Keratinocyte (primary cell): ENCODE measurements around the gene CLDN9. TPM values are rescaled to one million over a fixed set of nuclear protein-coding genes. Genes with fewer than 3 reads are reported as not detected.

ENCODE experiments used
- DNase-seq: peaks from one replicate; pipeline ENCODE4 v3.0.0-alpha.2; 2011; ENCODE audit warnings: low read depth, missing footprints, low spot score
- FAIRE-seq: peaks from 2 replicates; lab custom pipeline; 2011; peaks lifted over from hg19 to GRCh38; lab: Jason Lieb, UNC
- H2AFZ ChIP-seq: 2 replicates; pipeline ENCODE4 v1.6.0; 2012; ENCODE audit warnings: low read length, control low read depth, inconsistent platforms; ENCODE audit not compliant: control insufficient read depth
- H3K27ac ChIP-seq: 2 replicates; pipeline ENCODE4 v1.5.1; 2011; ENCODE audit warnings: low read length; ENCODE audit not compliant: control insufficient read depth, insufficient read depth
- H3K27me3 ChIP-seq: 3 replicates; pipeline ENCODE4 v1.6.0; 2011; ENCODE audit warnings: low read length; ENCODE audit not compliant: control insufficient read depth, insufficient read depth; ENCODE audit errors: extremely low read depth
- H3K36me3 ChIP-seq, 2 experiments: 2 replicates in 1 of 2; 3 replicates in 1 of 2; pipeline ENCODE4 v1.5.1; 2011; ENCODE audit warnings: low read length in 2 of 2, mild to moderate bottlenecking in 1 of 2; ENCODE audit not compliant: control insufficient read depth in 2 of 2, insufficient read depth in 2 of 2; ENCODE audit errors: extremely low read depth in 1 of 2
- H3K4me1 ChIP-seq: 3 replicates; pipeline ENCODE4 v1.5.1; 2011; ENCODE audit warnings: low read length; ENCODE audit not compliant: control insufficient read depth, insufficient read depth; ENCODE audit errors: extremely low read depth
- H3K4me2 ChIP-seq: 3 replicates; pipeline ENCODE4 v1.6.0; 2011; ENCODE audit warnings: low read depth, low read length; ENCODE audit not compliant: control insufficient read depth, insufficient read depth; ENCODE audit errors: extremely low read depth
- H3K4me3 ChIP-seq, 3 experiments: fragments of 200-600 bp in 1 of 3; sonication (generic) in 1 of 3; 2 replicates in 2 of 3; 3 replicates in 1 of 3; pipeline ENCODE4 v1.5.1; 2011 to 2016; ENCODE audit warnings: low read length in 3 of 3, mild to moderate bottlenecking in 3 of 3, control low read depth in 2 of 3, inconsistent platforms in 1 of 3, low read depth in 1 of 3, mixed read lengths in 1 of 3, mixed run types in 1 of 3, moderate library complexity in 1 of 3; ENCODE audit not compliant: control insufficient read depth in 2 of 3, insufficient read depth in 2 of 3; ENCODE audit errors: extremely low read depth in 1 of 3
- H3K79me2 ChIP-seq: 2 replicates; pipeline ENCODE4 v1.6.0; 2012; ENCODE audit warnings: low read length; ENCODE audit not compliant: control insufficient read depth, insufficient read depth
- H3K9ac ChIP-seq: 3 replicates; pipeline ENCODE4 v1.6.0; 2011; ENCODE audit warnings: low read length; ENCODE audit not compliant: control insufficient read depth, insufficient read depth; ENCODE audit errors: extremely low read depth
- H3K9me1 ChIP-seq: 3 replicates; pipeline ENCODE4 v1.6.0; 2011; ENCODE audit warnings: low read length; ENCODE audit not compliant: control insufficient read depth, insufficient read depth; ENCODE audit errors: extremely low read depth
- H3K9me3 ChIP-seq: 2 replicates; pipeline ENCODE4 v1.5.1; 2012; ENCODE audit warnings: low read depth, low read length; ENCODE audit not compliant: control insufficient read depth
- H4K20me1 ChIP-seq: 3 replicates; pipeline ENCODE4 v1.6.0; 2011; ENCODE audit warnings: low read length; ENCODE audit not compliant: control insufficient read depth, insufficient read depth; ENCODE audit errors: extremely low read depth
- CTCF ChIP-seq, 3 experiments: IDR thresholded peaks in 1 of 3; conservative IDR thresholded peaks in 1 of 3; optimal IDR thresholded peaks in 1 of 3; 2 replicates in 2 of 3; 3 replicates in 1 of 3; pipeline versions ENCODE3 to v1.5.1; 2011; ENCODE audit warnings: low read length in 3 of 3, mild to moderate bottlenecking in 3 of 3, moderate library complexity in 2 of 3, control low read depth in 1 of 3, inconsistent platforms in 1 of 3; ENCODE audit not compliant: insufficient read depth in 2 of 3; ENCODE audit errors: extremely low read depth in 1 of 3
- EZH2 ChIP-seq: IDR thresholded peaks from one replicate; pipeline ENCODE4 v1.6.1; 2012; ENCODE audit warnings: inconsistent platforms, mild to moderate bottlenecking, low read length, moderate library complexity
- dilution Hi-C: fragments of 300-500 bp; cut with MboI; formaldehyde crosslinking; loops from one replicate; pipeline ENCODE4 v1.7.0; 2020; ENCODE audit warnings: low sequenced_read_pairs; ENCODE audit not compliant: extremely low pct_ligation_motif_present
- polyA plus RNA-seq, 5 experiments: library from polyadenylated mRNA; depleted of rRNA in 3 of 5; stranded (reverse) in 3 of 5; stranded (forward) in 1 of 5; unstranded in 1 of 5; fragments of >200 nt; gene quantifications; 1 replicate in 1 of 5; 2 replicates in 3 of 5; 3 replicates in 1 of 5; pipeline versions ENCODE4 v1.2.1 to v1.2.3, GENCODE V29; 2011 to 2012; ENCODE audit warnings: missing spikeins in 2 of 5, low read depth in 1 of 5, low replicate concordance in 1 of 5

Gene CLDN9
- polyA plus RNA-seq, 1 donor (not counting 4 experiments of a cell fraction or from before 2014, with no cell fraction given) = not detected

- dilution Hi-C loops = no loop called here
- Histone ChIP-seq H3K79me2 (no peaks in the 10 kb centered on the region), H3K4me3 (no peak overlapping the region), H3K4me1 (peaks cover 24% of the 10 kb centered on the region), H3K9me1 (no peaks in the 10 kb centered on the region), H4K20me1 (no peaks in the 10 kb centered on the region), H3K27me3 (peaks cover 19% of the 10 kb centered on the region), H3K4me2 (no peak overlapping the region), H3K36me3 (peaks cover 16 to 28% of the 10 kb centered on the region in 2 experiments), H3K9me3 (no peaks in the 10 kb centered on the region), H3K27ac (no peak overlapping the region), H3K9ac (no peak overlapping the region), H2AFZ (no peak overlapping the region)
- DNase-seq (no peak), FAIRE-seq (no peak)
- TF ChIP-seq CTCF (optimal IDR thresholded peaks at IDR 0.05 in 1 of 3, IDR thresholded peaks at IDR 0.05 in 1 of 3, conservative IDR thresholded peaks at IDR 0.05 in 1 of 3; ENCODE audit: extremely low read depth in 1 of 3, insufficient read depth in 2 of 3, low read length in 3 of 3) = no peak
- TF ChIP-seq EZH2 = no peak
These were observed 13.3 kb downstream of the CLDN9 start for GRCh38 chr16:3026003-3026378.

GRCh38 chr16:3026609-3027488, 14.1 kb downstream of the CLDN9 start:
- H4K20me1 ChIP-seq = no peaks in the 10 kb centered on the region
- no peak overlapping the region for H3K27ac ChIP-seq
- FAIRE-seq (no peak), DNase-seq (no peak)
- no peaks in the 10 kb centered on the region for H3K79me2 ChIP-seq
- dilution Hi-C loops = no loop called here
- peaks cover 13 to 23% of the 10 kb centered on the region in 2 experiments for H3K36me3 ChIP-seq
- H3K9me3 ChIP-seq = no peaks in the 10 kb centered on the region
- TF ChIP-seq CTCF (optimal IDR thresholded peaks at IDR 0.05 in 1 of 3, IDR thresholded peaks at IDR 0.05 in 1 of 3, conservative IDR thresholded peaks at IDR 0.05 in 1 of 3; ENCODE audit: extremely low read depth in 1 of 3, insufficient read depth in 2 of 3, low read length in 3 of 3) (no peak), EZH2 (no peak)
- no peak overlapping the region for H2AFZ ChIP-seq
- H3K9ac ChIP-seq = no peak overlapping the region
- no peak overlapping the region for H3K4me2 ChIP-seq
- peaks cover 19% of the 10 kb centered on the region for H3K27me3 ChIP-seq
- H3K9me1 ChIP-seq = no peaks in the 10 kb centered on the region
- no peak overlapping the region for H3K4me3 ChIP-seq
- H3K4me1 ChIP-seq = peaks cover 24% of the 10 kb centered on the region
